ENCODE measurements around the gene TMEM59L.
A peak's percentile ranks its signal among the peaks of the same experiment; 100 is the strongest.

TMEM59L gene

GRCh38 chr19:18657590-18658365 lies 45.1 kb downstream of the TMEM59L start:
- DNase-seq (ENCODE audit: low spot score), result peak; percentile 44
- no peak for FAIRE-seq

DNA sequence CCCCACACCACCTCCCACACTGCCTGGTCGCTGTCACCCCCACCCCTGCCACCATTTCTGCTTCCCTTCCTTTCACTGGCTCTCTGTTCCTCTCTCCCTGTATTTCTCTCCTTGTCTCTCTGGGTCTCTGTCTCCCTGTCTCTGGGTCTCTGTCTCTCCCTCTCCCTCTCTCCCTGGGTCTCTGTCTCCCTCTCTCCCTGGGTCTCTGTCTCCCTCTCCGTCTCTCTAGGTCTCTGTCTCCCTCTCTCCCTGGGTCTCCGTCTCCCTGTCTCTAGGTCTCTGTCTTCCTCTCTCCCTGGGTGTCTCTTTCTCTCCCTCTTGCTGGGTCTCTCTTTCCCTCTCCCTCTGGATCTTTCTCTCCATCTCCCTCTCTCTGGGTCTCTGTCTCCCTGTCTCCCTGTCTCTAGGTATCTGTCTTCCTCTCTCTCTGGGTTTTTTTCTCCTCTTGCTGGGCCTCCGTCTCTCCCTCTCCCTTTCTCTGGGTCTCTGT lies 45.7 kb downstream of the TMEM59L start:
- no peak for FAIRE-seq
- DNase-seq (ENCODE audit: low spot score), result no peak

DNA sequence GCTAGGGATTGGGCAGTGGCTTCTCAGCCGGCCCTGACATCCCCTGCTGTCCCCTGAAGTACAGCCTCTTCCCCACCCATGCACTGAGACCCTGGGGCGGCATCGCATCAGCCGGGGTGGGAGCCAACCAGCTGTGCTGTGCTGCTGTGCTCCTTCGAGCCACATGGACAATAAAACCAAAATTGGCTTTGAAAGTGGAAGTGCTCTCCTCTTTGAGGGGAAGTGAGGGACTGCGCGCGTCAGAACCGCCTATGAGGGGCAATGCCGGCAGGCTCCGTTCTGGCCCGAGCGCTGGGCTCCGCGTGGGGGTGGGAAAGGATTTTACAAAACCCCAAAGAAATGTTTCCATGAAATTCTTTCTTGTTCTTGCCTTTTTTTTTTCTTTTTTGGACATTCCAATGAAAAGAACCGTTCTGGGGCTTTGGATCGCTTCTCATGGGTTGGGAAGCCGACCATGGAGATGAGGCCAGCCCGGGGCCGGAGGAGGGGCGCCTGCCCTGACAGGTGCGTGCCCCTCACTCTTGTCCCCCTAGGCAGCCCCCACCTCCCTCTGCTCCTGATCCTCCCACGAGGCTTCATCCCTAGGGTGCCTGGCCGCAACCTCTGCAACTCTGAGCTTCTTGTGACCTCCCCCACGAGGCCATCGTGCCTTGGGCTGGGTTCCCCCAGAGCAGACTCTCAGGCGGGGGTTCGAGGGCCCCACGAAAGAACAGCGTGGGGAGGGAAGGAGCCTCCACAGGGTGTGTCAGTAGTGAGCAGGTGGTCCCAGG lies 46.8 kb downstream of the TMEM59L start:
- no peak for DNase-seq (ENCODE audit: low spot score)
- FAIRE-seq, result no peak

DNA sequence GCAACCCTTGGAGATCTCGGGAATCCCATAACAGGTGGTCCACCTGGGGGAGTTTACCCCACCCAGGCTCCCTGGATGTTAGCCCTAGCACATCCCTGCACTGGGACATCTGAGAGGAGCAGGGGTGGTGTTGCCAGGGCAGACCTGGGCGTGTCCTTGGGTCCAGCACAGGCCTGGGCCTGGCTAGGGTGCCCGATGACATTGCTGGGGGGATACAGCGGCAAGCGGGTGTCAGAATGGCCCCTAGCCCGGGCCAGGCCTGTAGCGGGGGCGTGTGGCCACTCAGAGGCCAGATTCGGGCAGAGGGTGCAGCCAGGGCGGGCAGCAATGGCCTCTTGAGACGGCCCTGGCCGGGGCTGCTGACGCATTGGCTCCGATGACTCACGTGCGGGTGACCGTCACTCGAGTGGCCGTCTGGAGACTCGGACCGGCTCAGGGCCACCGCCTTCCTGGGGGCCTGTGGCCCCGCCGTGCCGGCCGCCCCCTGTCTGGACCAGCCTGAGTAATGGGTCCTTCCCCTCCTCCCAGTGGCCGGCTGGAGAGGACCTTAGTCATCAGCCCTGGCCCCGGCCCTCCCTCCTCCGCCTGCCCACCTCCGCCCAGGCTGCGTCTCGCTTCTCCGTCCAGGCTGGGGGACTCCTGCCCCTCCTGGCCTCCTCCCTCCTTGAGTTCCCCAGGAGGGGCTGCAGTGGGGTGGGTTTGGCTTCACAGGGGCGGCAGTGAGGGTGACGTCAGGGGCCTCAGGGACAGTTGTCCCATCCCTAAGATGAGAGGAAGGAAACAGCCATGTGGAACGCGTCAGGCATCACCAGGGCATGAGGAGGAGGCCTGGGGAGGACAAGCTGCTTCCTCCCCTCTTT lies 47.6 kb downstream of the TMEM59L start:
- peak; percentile 65 for DNase-seq (ENCODE audit: low spot score)
- FAIRE-seq, result no peak

GRCh38 chr19:18660939-18661670 lies 48.4 kb downstream of the TMEM59L start:
- FAIRE-seq, result no peak

GRCh38 chr19:18662972-18663732 lies 50.5 kb downstream of the TMEM59L start:
- no peak for DNase-seq (ENCODE audit: low spot score)
- FAIRE-seq, result no peak

More at GRCh38 chr19:18660939-18661670, 48.4 kb downstream of the TMEM59L start:
- DNase-seq (ENCODE audit: low spot score), result no peak

DNA sequence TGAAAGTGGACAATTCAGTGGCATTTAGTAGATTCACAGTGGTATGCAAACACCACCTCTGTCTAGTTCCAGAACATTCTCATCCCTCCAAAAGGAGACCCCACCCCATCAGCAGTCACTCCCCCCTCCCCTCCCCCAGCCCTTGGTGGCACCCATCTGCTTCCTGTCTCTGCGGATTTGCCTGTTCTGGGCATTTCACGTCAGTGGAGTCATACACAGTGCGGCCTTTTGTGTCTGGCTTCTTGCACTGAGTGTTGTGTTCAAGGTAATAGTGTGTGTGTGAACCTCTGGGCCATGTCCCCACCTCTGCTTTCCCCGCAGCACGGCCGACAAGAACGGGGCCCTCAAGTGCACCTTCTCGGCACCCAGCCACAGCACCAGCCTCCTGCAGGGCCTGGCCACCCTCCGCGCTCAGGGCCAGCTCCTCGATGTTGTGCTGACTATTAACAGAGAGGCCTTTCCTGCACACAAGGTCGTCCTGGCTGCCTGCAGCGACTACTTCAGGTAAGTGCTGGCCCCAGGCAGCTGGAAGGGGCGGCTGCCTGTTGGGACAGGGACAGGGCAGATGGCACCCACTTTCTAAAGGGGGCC lies 51.4 kb downstream of the TMEM59L start:
- DNase-seq (ENCODE audit: low spot score), result no peak

GRCh38 chr19:18665771-18666202 lies 53.1 kb downstream of the TMEM59L start:
- FAIRE-seq (no peak), DNase-seq (ENCODE audit: low spot score) (no peak)

More for the DNA sequence above, 51.4 kb downstream of the TMEM59L start:
- no peak for FAIRE-seq

- no peak for DNase-seq (ENCODE audit: low spot score)
- no peak for FAIRE-seq
Observed at GRCh38 chr19:18666317-18666716, 53.6 kb downstream of the TMEM59L start.

DNA sequence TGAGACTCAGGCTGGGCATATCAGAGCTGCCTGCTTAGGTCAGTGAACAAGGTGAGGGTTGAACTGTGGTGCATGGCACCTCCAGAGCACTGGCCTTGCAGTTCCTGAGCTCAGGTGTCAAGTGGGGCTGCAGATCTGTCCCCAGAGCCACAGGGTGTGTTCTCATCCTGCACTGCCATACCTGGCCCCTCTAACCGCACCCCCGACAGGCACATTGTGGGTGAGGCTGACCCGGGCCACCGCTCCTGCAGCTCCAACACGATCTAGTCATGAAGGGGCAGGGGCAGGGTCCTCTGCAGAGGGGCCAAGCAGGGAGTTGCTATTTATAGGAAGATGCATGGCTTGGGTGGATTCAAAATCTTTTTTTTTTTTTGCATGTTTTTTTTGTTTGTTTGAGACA lies 54.1 kb downstream of the TMEM59L start:
- no peak for FAIRE-seq

DNA sequence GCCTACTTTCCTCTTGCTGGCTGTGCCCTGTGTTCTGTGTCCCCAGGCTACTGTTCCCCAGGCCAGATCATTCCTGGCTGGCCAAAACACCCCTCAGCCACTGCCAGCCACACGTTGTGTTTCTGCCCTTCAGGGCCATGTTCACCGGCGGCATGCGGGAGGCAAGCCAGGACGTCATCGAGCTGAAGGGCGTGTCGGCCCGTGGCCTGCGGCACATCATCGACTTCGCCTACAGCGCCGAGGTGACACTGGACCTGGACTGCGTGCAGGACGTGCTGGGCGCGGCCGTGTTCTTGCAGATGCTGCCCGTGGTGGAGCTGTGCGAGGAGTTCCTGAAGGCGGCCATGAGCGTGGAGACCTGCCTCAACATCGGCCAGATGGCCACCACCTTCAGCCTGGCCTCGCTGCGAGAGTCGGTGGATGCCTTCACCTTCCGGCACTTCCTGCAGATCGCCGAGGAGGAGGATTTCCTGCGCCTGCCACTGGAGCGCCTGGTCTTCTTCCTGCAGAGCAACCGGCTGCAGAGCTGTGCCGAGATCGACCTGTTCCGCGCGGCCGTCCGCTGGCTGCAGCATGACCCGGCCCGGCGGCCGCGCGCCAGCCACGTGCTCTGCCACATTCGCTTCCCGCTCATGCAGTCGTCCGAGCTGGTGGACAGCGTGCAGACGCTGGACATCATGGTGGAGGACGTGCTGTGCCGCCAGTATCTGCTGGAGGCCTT lies 55.0 kb downstream of the TMEM59L start:
- DNase-seq (ENCODE audit: low spot score) (no peak), FAIRE-seq (no peak)

More for the DNA sequence above, 54.1 kb downstream of the TMEM59L start:
- DNase-seq (ENCODE audit: low spot score), result no peak

- no peak for DNase-seq (ENCODE audit: low spot score)
- no peak for FAIRE-seq
Observed at GRCh38 chr19:18668252-18668631, 55.6 kb downstream of the TMEM59L start.

- no peak for FAIRE-seq
- no peak for DNase-seq (ENCODE audit: low spot score)
Observed at GRCh38 chr19:18668744-18669523, 56.3 kb downstream of the TMEM59L start.

- FAIRE-seq (no peak), DNase-seq (ENCODE audit: low spot score) (no peak)
Observed at GRCh38 chr19:18669524-18669817, 56.8 kb downstream of the TMEM59L start.

GRCh38 chr19:18669883-18670282 lies 57.2 kb downstream of the TMEM59L start:
- FAIRE-seq, result no peak

DNA sequence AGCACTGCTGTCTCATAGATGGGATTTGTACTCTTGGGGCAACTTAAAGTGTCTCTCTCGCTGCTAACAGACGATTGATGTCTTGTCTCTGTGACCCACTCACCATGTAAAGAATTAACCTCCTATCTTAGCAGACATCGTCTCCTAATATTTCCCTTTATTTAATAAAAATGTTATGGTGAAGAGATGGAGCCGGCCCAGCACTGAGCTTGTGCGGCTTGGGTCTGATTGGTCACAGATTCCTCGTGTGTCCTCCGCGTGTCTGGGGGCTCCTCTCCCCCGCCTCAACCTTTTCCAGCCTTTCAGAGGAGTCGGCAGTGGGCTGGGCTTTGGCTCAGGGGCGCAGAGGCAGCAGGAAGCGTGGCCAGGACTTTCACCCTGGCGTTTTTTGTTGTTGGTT lies 57.6 kb downstream of the TMEM59L start:
- FAIRE-seq, result no peak
- DNase-seq (ENCODE audit: low spot score), result no peak

More at GRCh38 chr19:18669883-18670282, 57.2 kb downstream of the TMEM59L start:
- DNase-seq (ENCODE audit: low spot score), result no peak

All from urothelium cell line (cell line).